Left renal pelvis (tissue), 4 donors: ENCODE measurements around the gene CORO2B. TPM values are rescaled to one million over a fixed set of nuclear protein-coding genes. Genes with fewer than 3 reads are reported as not detected.

Experiments
- DNase-seq, 4 donors: peaks; one replicate each; pipeline ENCODE4 v3.0.0-alpha.2; 2013; ENCODE audit warnings: low read depth in 4 of 4, low spot score in 3 of 4
- polyA plus RNA-seq, 4 donors: library from polyadenylated mRNA; unstranded; fragments of 120-200 nt; gene quantifications; one replicate each; pipeline ENCODE4 v1.2.1, GENCODE V29; 2013; ENCODE audit not compliant: insufficient read length in 4 of 4

The CORO2B gene
- polyA plus RNA-seq, 4 donors: 5.5 to 25.1 (median 22.6) TPM

- DNase-seq: no peak
These were observed 44.6 kb downstream of the CORO2B start for GRCh38 chr15:68623301-68623892.

- no peak for DNase-seq
These were observed 47.1 kb downstream of the CORO2B start for GRCh38 chr15:68625853-68626252.

DNA sequence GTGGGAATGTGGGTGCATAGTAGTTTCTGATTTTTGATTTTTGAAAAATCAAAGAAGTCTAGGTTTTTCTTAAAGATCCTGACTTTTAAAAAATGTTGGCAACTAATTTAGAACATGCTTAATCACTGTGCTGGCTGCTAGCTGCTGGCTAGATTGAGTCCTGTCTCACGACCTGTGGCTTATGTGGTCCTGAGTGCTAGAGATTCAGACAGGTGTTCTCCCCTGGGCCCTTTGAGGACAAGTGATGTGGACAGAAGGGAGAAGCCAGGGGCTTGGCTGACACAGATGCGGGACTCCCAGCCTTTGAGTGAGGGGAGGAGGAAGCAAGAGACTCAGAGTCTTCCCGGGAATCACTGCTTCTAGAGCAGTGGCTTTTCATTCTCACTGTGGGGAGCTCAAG is 47.5 kb downstream of the CORO2B start:
- DNase-seq: no peak

GRCh38 chr15:68626739-68627138 is 47.9 kb downstream of the CORO2B start:
- no peak for DNase-seq

DNA sequence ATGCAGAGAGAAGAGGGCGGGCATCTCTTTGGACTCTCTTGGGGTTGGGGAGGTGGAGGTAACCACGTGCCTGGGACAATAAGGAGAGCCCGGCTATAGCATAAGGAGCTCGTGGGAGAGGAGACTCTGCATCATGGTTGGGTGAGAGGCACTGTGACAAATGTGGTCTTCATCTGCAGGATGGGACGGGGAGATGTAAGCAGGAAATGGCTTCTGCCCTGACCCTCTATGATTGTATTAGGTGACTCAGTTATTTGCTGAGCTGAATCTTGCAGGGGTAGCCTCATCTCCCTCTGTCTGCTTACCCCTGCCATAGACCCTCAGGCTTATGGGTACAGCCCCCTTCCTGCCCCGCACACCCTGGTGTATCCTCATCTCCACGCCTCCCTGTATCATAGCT is 48.7 kb downstream of the CORO2B start:
- DNase-seq: no peak

- DNase-seq: no peak
These were observed 49.2 kb downstream of the CORO2B start for GRCh38 chr15:68627995-68628394.

GRCh38 chr15:68629519-68630210 is 50.9 kb downstream of the CORO2B start:
- no peak for DNase-seq

- no peak for DNase-seq
These were observed 51.4 kb downstream of the CORO2B start for GRCh38 chr15:68630211-68630555.

- no peak for DNase-seq
These were observed 52.0 kb downstream of the CORO2B start for GRCh38 chr15:68630836-68631235.

DNA sequence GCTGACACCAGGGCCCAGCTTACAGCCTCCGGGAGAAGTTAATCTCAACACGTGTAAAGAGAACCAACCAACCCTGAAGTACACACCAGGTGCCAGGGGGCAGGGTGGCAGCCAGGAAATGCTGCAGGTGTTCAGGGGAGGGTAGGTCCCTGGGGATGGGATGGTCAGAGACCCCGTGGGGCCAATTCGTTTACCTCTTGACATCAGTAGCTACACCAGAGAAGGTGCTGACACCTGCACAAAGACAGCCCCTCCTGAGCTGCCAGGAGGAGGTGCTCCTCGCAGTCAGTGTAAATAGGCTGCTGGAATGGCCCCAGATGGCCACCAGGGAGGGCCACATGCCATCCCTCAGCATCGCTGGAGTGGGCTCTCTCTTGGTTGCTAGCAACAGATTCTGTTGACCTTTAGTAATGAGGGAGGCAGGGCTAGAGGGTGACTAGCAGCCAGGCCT is 52.8 kb downstream of the CORO2B start:
- no peak for DNase-seq

- DNase-seq: no peak
These were observed 53.3 kb downstream of the CORO2B start for GRCh38 chr15:68632101-68632500.

GRCh38 chr15:68633231-68634121 is 54.7 kb downstream of the CORO2B start:
- no peak for DNase-seq

GRCh38 chr15:68634122-68634482 is 55.3 kb downstream of the CORO2B start:
- DNase-seq: no peak

DNA sequence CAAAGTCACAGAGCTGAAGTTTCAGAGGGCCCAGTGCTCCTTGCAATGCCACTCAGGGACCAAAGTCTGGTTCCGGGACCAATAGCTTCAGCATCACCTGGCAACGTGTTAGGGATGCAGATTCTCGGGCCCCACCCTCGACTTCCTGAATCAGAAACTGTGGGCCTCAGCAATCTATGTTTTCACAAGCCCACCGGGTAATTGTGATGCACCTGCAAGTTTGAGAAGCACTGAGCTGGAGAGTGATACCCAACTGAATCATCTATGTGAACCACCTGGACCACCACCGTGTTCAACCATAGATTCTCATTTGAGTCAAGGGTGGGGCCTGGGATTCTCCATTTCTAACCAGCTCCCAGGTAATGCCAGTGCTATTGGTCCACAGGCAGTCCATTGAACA is 55.7 kb downstream of the CORO2B start:
- DNase-seq: no peak

DNA sequence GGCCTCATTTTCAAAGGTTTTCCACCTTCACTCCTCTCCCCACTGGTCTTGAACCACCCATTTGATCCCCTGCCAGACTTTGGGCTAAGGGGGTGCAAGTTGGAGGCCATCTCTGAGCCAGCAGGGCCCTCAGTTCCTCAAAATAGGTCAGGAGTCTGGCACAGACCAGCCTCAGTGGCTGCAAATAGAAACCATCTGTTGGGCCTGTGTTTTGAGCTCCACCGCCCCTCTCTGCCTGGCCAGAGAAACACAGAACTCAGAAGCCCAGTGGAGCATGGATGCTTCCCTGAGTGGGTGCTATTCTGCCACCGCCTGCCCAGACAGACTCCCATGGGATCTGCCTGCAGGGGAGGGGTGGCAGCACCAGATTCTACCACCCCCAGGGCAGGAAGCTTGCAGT is 56.3 kb downstream of the CORO2B start:
- no peak for DNase-seq

DNA sequence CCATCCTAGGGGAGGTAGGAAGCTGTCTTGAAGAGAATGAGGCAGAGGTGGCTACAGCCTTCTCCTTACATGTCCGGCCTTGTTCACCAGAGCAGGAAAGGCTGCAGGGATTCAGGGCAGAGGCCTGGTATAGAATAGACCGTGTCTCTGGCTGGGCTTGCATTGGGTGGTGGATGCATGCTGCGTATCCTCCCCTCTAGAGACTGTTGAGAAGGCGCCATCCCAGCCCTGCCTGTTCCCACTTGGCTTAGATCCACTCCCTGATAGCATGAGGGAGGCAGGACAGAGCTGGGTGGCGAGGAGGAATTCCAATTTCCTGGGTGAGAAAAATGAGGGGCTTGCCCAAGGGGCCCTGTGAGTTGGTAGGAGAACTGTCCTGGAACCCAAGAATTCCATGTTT is 57.5 kb downstream of the CORO2B start:
- no peak for DNase-seq

DNA sequence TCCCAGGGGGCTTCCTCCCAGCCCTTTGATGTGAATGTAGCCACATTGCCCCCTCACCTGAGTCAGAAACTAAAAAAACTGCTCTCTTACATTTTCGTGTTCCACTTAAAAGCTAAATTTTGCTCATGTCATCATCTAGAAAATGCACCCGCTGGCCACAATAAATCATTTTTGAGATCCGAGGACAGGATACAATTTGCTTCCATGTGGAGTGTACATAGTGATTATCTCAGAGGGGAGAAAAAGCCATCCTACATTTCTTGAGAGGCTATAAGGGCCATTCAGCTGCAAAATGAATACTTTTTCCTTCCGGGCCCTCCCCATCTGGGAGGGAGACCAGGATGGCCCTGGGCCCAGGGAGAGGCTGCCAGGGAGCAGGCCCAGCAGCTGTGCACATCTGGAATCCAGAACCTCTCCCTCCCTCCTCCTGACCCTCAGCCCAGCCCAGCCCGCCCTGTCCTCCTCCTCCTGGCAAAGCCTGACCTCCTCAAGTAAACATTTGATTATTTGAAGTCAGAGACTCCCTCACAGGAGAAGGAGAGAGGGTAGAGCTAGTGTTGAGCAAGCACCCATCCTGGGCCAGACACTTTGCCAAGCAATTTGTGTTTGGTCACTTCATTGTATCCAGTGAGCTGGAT is 59.1 kb downstream of the CORO2B start:
- no peak for DNase-seq

- no peak for DNase-seq
These were observed 60.2 kb downstream of the CORO2B start for GRCh38 chr15:68638953-68639515.

DNA sequence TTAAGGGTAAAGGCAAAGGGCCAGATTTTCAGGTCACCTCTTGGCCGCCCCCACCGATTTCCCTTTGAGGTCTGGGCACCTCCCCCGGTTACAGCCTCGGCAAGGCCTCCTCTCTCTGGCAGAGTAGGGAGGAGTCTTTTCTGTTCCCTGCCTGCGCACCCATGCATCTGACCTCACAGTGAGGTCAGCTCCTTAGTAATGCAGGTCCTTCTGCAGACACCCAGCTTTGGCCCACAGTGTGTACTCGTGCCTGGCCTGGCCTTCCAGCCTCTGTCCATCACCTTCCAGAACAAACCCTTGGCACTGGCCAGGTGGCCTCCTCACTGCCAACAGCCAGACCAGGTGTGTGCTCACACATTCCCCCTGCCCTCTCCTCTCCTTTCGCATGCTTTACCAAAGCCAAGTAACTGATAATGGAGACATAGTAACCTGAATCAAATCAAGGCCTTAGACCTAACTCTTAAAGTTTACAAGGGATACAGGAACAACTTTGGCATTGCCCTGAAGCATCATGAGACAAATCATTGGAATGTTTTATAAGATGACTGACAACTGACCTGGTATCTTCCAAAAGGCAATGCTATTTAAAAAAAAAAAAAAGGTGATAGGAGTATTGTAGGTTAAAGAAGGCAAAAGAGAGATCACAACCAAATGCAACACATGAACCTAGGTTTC is 61.3 kb downstream of the CORO2B start:
- DNase-seq: no peak

DNA sequence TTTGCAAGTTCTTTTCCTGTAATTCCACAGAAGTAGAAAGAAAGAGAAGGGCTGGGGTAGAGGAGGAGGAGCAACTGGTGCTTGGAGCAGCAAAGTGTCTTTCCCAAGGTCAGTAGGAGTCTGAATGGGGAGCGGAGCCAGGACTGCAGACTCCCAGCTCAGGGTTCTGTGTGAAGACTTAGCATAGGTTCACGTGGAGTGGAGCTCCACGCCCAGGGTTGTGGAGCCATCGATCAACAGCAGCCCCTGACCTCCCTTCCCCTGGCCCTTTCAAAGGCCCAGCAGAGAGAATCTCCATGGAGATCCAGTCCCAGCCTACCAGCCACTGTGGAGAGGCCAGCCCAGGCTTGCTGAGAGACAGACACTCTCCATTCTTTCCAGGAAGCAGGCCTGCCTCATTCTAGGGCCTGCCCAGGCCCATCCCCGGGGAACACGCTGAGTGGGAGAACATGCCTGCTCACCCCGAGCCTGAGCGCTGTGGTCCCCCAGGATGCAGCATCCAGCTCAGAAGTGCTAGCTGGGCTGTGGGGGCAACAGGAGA is 62.1 kb downstream of the CORO2B start:
- DNase-seq: no peak
